Skeletal muscle tissue (tissue), 4 donors: Measurements from ENCODE around the gene VOPP1. TPM values are rescaled to one million over a fixed set of nuclear protein-coding genes. Genes with fewer than 3 reads are reported as not detected.
A peak's percentile ranks its signal among the peaks of the same experiment; 100 is the strongest.

Experiments used
- H3K27ac ChIP-seq: one replicate; pipeline ENCODE4 v1.7.0; 2013; ENCODE audit warnings: mild to moderate bottlenecking, low read depth, low read length, inconsistent platforms
- H3K27me3 ChIP-seq, 3 donors: one replicate each; pipeline ENCODE4 v1.7.0; 2013; ENCODE audit warnings: low read length in 3 of 3; ENCODE audit not compliant: control insufficient read depth in 3 of 3, insufficient read depth in 3 of 3
- H3K36me3 ChIP-seq, 3 donors: one replicate each; pipeline ENCODE4 v1.7.0; 2013; ENCODE audit warnings: low read length in 3 of 3; ENCODE audit not compliant: control insufficient read depth in 3 of 3, insufficient read depth in 3 of 3
- H3K4me1 ChIP-seq, 3 donors: one replicate each; pipeline ENCODE4 v1.7.0; 2013; ENCODE audit warnings: low read length in 3 of 3, mild to moderate bottlenecking in 3 of 3; ENCODE audit not compliant: control insufficient read depth in 3 of 3, insufficient read depth in 3 of 3
- H3K4me3 ChIP-seq, 3 donors: one replicate each; pipeline ENCODE4 v1.7.0; 2013; ENCODE audit warnings: low read length in 3 of 3
- H3K9ac ChIP-seq, 3 donors: one replicate each; pipeline ENCODE4 v1.7.0; 2013; ENCODE audit warnings: low read length in 3 of 3, mild to moderate bottlenecking in 3 of 3, moderate library complexity in 2 of 3, low read depth in 1 of 3
- H3K9me3 ChIP-seq, 3 donors: one replicate each; pipeline ENCODE4 v1.7.0; 2013; ENCODE audit warnings: low read length in 3 of 3; ENCODE audit not compliant: control insufficient read depth in 3 of 3
- total RNA-seq: library from RNA; depleted of rRNA; stranded (reverse); fragments of >200 nt; gene quantifications from one replicate; pipeline ENCODE4 v1.2.3, GENCODE V29; 2014
- donor health status: Osteomylitis.

The VOPP1 gene
- total RNA-seq, 1 donor from 2014 or later, result 23.5 TPM

- Histone ChIP-seq H3K9ac (no peak overlapping the region), H3K4me3 (no peak overlapping the region), H3K9me3 (no peaks in the 10 kb centered on the region), H3K27ac (no peak overlapping the region), H3K27me3 (no peaks in the 10 kb centered on the region), H3K4me1 (peaks cover 37 to 67% (median 56%) of the 10 kb centered on the region in 3 donors), H3K36me3 (peaks cover 0 to 4% (median 3%) of the 10 kb centered on the region in 3 donors)
These were observed 14.6 kb downstream of the VOPP1 start for GRCh38 chr7:55557666-55558188.

GRCh38 chr7:55556492-55556891 is 15.8 kb downstream of the VOPP1 start:
- Histone ChIP-seq H3K4me1 (peaks cover 50 to 70% (median 63%) of the 10 kb centered on the region in 3 donors), H3K9me3 (no peaks in the 10 kb centered on the region), H3K9ac (no peak overlapping the region), H3K4me3 (no peak overlapping the region), H3K36me3 (peaks cover 0 to 4% (median 3%) of the 10 kb centered on the region in 3 donors), H3K27ac (no peak overlapping the region), H3K27me3 (no peaks in the 10 kb centered on the region)

GRCh38 chr7:55556031-55556430 is 16.3 kb downstream of the VOPP1 start:
- H3K4me3 ChIP-seq, result no peak overlapping the region
- H3K9ac ChIP-seq, result no peak overlapping the region
- peaks cover 53 to 73% (median 68%) of the 10 kb centered on the region in 3 donors for H3K4me1 ChIP-seq
- H3K27me3 ChIP-seq, result no peaks in the 10 kb centered on the region
- no peaks in the 10 kb centered on the region for H3K9me3 ChIP-seq
- peaks cover 0 to 4% (median 3%) of the 10 kb centered on the region in 3 donors for H3K36me3 ChIP-seq
- H3K27ac ChIP-seq, result peak overlapping the region; percentile 92

GRCh38 chr7:55555160-55555559 is 17.1 kb downstream of the VOPP1 start:
- H3K27me3 ChIP-seq, result no peaks in the 10 kb centered on the region
- H3K4me1 ChIP-seq, result peaks cover 54 to 72% (median 71%) of the 10 kb centered on the region in 3 donors
- H3K9me3 ChIP-seq, result no peaks in the 10 kb centered on the region
- peak overlapping the region; percentile 92 for H3K27ac ChIP-seq
- H3K4me3 ChIP-seq, result no peak overlapping the region
- peaks cover 0 to 4% (median 3%) of the 10 kb centered on the region in 3 donors for H3K36me3 ChIP-seq
- peak overlapping the region in 1 of 3 donors; percentile 40 for H3K9ac ChIP-seq

- Histone ChIP-seq H3K27ac (peak overlapping the region; percentile 92), H3K9me3 (no peaks in the 10 kb centered on the region), H3K36me3 (peaks cover 0 to 4% (median 3%) of the 10 kb centered on the region in 3 donors), H3K4me1 (peaks cover 56 to 75% (median 71%) of the 10 kb centered on the region in 3 donors), H3K4me3 (peak overlapping the region in 2 of 3 donors; percentile 8 to 17), H3K27me3 (no peaks in the 10 kb centered on the region), H3K9ac (peak overlapping the region in 1 of 3 donors; percentile 91)
These were observed 18.3 kb downstream of the VOPP1 start for GRCh38 chr7:55554038-55554437.

- H3K27me3 ChIP-seq, result no peaks in the 10 kb centered on the region
- peaks cover 67 to 80% (median 79%) of the 10 kb centered on the region in 3 donors for H3K4me1 ChIP-seq
- peak overlapping the region; percentile 61 to 78 (median 64) for H3K4me3 ChIP-seq
- peaks cover 0 to 4% (median 3%) of the 10 kb centered on the region in 3 donors for H3K36me3 ChIP-seq
- H3K27ac ChIP-seq, result peak overlapping the region; percentile 92
- no peaks in the 10 kb centered on the region for H3K9me3 ChIP-seq
- H3K9ac ChIP-seq, result peak overlapping the region; percentile 73 to 91 (median 75)
These were observed 19.3 kb downstream of the VOPP1 start for GRCh38 chr7:55553024-55553345.

- Histone ChIP-seq H3K9me3 (no peaks in the 10 kb centered on the region), H3K4me3 (peak overlapping the region; percentile 61 to 78 (median 64)), H3K36me3 (peaks cover 0 to 4% (median 3%) of the 10 kb centered on the region in 3 donors), H3K27ac (peak overlapping the region; percentile 92), H3K9ac (peak overlapping the region; percentile 73 to 91 (median 75)), H3K27me3 (no peaks in the 10 kb centered on the region), H3K4me1 (peaks cover 72 to 82% (median 80%) of the 10 kb centered on the region in 3 donors)
These were observed 19.8 kb downstream of the VOPP1 start for GRCh38 chr7:55552320-55553023.

- Histone ChIP-seq H3K9me3 (no peaks in the 10 kb centered on the region), H3K27me3 (no peaks in the 10 kb centered on the region), H3K9ac (peak overlapping the region; percentile 44 to 73 (median 58)), H3K4me3 (peak overlapping the region in 1 of 3 donors; percentile 36), H3K4me1 (peaks cover 87 to 93% (median 92%) of the 10 kb centered on the region in 3 donors), H3K27ac (peak overlapping the region; percentile 92), H3K36me3 (peaks cover 0 to 4% (median 1%) of the 10 kb centered on the region in 3 donors)
These were observed 21.3 kb downstream of the VOPP1 start for GRCh38 chr7:55550841-55551537.

- peaks cover 92 to 95% (median 93%) of the 10 kb centered on the region in 3 donors for H3K4me1 ChIP-seq
These were observed 22.2 kb downstream of the VOPP1 start for GRCh38 chr7:55550010-55550663.

More at GRCh38 chr7:55550010-55550663, 22.2 kb downstream of the VOPP1 start:
- H3K9me3 ChIP-seq, result no peaks in the 10 kb centered on the region
- peaks cover 0 to under 1% (median 0%) of the 10 kb centered on the region in 3 donors for H3K36me3 ChIP-seq
- H3K9ac ChIP-seq, result peak overlapping the region in 2 of 3 donors; percentile 37 to 58
- peak overlapping the region in 1 of 3 donors; percentile 49 for H3K4me3 ChIP-seq
- peak overlapping the region; percentile 92 for H3K27ac ChIP-seq
- H3K27me3 ChIP-seq, result no peaks in the 10 kb centered on the region
